K562 treated with DMSO at 1 percent for 24 hours (cell line): Measurements from ENCODE around the gene SSX5. TPM values are rescaled to one million over a fixed set of nuclear protein-coding genes. Genes with fewer than 3 reads are reported as not detected.

Source experiments
- total RNA-seq: library from RNA; unstranded; fragments of 300-600 nt; gene quantifications from 2 replicates; pipeline ENCODE4 v1.2.3, GENCODE V29; 2022; ENCODE audit warnings: low read depth; ENCODE audit not compliant: insufficient read depth

The SSX5 gene, protein sequence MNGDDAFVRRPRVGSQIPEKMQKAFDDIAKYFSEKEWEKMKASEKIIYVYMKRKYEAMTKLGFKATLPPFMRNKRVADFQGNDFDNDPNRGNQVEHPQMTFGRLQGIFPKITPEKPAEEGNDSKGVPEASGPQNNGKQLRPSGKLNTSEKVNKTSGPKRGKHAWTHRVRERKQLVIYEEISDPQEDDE
- 0.76 and 1.1 TPM in 2 replicates for total RNA-seq

DNA sequence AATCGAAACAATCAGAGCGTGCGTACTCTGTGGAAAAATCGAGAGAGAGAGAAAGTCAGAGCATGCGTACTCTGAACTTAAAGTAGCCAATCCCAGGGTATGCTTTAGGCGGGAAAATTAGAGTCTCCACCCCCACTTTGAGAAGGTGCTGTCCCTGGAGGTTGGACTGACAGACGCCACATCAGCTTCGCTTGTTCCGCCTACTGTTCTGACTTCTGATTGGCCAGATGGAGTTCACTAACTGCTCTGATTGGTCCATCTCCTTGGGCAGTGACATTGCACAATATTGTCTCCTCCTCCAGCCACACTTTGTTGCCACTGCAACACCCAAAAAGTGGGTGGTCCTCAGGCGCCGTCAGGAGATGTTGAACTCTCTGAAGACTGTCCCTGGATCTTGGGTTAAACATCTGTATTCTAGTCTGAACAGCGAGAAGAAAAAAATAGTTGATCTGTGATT is at the start of gene SSX5:
Gene SSX5 (minus strand): TSS at position 51 of the 457 bp plus-strand sequence. CDS start 1,437 bp downstream, outside the sequence.

Other genes with a start within 250 kb of the SSX5 start
- 2.5 and 2.7 TPM in 2 replicates for gene ZNF182, start 192.8 kb downstream of the SSX5 start, total RNA-seq
- not detected in 2 replicates for gene SPACA5, start 189.8 kb downstream of the SSX5 start, total RNA-seq
- gene ZNF630, start 125.2 kb downstream of the SSX5 start, total RNA-seq = 0.44 TPM in 1 of 2 replicates, not detected in the other
- not detected in 2 replicates for gene SPACA5B, start 66.2 kb downstream of the SSX5 start, total RNA-seq
- 80.4 and 98.9 TPM in 2 replicates for gene SSX1, start 58.6 kb upstream of the SSX5 start, total RNA-seq
- gene SSX3, start 159.9 kb upstream of the SSX5 start, total RNA-seq = 36.3 and 37.7 TPM in 2 replicates
- gene SSX4, start 186.7 kb upstream of the SSX5 start, total RNA-seq = 14.1 TPM in 1 of 2 replicates, not detected in the other
- gene SSX4B, start 215.2 kb upstream of the SSX5 start, total RNA-seq = 9.5 and 22.0 TPM in 2 replicates